Non-pigmented ciliary epithelial cell (primary cell): Measurements from ENCODE around the gene DMRT1.

Source experiments
- DNase-seq: peaks from one replicate; pipeline ENCODE4 v3.0.0-alpha.2; 2010; ENCODE audit warnings: low read depth

DMRT1 gene

GRCh38 chr9:841371-842209 lies at the start of gene DMRT1:
TSS of gene DMRT1 (plus strand) at chr9:841697. CDS start at chr9:841839, 142 bp downstream.
- no peak for DNase-seq

DNA sequence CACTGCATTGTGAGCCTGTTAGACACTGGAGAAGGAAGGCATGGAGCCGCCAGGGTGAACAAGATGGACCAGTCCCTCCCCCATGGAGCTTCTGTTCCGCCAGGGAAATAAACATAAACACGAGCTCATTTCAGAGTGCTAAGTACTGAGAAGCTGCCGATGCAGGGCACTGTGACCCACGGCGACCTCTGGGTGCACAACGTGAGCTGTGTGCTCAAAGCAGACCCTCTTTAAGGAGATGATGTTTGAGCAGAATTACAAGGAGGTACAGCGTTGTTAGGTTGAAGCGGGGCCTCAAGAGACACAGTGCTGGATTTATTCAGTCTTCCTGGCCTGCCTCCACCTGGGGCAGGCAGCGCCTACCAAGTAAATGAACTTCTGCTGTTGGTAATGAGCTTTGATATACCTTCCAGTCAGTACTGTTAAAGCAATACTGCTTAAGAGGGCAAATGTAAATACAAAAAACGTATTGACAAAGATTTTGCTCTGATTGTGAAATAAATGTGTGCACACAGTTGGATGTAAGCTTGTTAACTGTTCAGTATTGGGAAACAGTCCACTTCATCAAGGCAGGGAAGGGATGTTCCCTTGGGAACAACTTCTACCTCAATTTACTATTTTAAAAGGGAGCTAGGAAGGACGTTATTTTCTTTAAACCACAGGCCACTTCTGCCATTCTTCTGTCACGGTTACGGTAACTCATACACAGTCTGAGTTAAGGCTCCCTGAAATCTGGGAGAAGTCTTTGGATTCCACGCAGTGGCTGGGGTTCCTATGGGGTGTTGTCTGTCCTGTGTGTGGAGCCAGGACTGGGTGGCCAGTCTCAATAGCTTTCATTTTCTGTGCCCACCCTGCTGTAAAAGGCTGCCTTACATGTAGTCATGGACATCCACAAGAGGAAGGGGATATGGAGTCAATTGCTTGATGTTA lies 48.9 kb upstream of the DMRT1 start:
- DNase-seq = no peak

- no peak for DNase-seq
Observed at GRCh38 chr9:794386-794785, 47.1 kb upstream of the DMRT1 start.

DNA sequence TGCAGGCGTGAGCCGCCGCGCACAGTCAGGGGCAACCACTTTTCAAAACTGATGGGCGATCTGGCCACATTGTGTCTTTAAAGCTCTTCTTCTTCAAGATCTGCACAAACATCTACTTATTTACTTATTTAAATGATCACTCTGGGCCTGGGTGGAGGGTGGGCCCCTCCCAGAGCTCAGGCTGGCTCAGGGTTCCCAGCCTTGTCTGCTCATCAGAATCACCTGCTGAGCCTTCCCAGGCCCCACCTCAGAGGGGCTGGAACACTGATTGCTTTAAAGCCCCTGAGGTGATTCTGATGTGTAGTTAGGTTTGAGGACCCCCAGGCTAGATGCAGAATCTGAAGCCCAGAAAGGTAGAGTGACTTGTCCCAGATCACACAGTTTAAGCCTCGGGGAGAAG lies 45.6 kb upstream of the DMRT1 start:
- DNase-seq = no peak

- DNase-seq = no peak
Observed at GRCh38 chr9:800591-801150, 40.8 kb upstream of the DMRT1 start.

DNA sequence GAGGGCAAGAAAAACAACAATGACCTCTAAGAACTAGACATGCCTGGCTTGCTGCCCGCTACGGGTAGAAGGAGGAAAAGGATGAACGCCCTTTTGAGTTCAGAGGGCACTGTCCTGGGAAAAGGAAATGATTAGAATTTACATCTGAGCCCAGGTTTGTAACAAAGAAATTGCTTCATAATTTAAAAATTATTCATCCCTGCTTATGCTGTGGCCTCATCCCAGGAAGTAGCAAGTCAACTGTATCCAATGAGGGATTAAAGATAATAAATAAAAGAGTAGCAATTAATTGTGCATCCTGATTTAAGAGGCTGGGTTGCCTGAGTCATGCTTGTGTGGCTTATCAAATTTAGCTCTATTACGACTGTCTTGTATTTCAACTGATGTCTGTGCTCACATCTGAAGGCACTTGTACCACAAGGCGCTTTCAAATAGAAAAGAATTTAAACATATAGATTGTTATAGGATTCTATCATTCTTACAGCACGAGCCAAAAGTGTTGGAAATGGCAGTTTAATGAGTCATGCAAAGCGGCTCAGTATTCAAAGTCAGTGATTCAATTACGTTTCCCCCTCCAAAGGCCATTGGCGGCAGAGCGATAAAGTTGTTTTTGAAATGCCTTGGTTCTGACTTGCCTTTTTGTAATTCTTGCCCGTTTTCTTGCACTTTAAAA lies 40.0 kb upstream of the DMRT1 start:
- peak; percentile 51 for DNase-seq

DNA sequence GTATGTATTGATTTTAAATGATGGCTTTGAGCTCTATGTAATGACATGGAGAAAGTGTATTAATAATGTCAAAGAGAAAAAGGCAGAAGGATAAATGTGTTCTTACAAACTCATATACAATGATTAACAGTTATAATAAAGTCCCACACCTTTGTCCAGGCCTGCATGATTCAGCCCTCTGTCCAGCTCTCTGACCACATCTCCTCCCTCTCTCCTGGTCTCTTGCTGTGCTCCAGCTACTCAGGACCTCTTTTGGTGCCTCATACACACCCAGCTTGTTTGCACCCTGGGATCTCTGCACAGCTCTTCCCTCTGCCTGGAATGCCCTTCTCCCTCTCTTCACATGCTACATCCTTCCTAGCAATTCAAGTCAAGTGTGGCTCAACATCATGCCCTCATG lies 37.5 kb upstream of the DMRT1 start:
- DNase-seq = no peak

DNA sequence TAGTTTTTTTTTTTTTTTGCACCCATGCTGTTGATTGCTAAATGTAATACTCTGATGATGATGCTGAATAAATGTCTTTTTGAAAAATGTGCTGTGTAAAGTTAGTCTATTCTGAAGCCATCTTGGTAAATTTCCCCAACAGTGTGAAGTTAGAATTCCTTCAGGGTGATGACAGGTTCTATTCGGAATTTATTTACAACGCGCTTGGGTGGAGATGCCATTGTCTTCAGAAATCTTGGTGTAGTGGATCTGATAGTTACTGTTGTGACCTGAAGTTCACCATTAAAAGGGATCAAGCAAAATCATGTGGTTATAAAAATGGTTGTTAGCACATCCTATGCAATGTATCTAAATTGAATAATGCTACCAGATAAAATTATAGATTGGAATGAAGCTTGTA lies 36.3 kb upstream of the DMRT1 start:
- no peak for DNase-seq

- no peak for DNase-seq
Observed at GRCh38 chr9:806285-807156, 35.0 kb upstream of the DMRT1 start.

DNA sequence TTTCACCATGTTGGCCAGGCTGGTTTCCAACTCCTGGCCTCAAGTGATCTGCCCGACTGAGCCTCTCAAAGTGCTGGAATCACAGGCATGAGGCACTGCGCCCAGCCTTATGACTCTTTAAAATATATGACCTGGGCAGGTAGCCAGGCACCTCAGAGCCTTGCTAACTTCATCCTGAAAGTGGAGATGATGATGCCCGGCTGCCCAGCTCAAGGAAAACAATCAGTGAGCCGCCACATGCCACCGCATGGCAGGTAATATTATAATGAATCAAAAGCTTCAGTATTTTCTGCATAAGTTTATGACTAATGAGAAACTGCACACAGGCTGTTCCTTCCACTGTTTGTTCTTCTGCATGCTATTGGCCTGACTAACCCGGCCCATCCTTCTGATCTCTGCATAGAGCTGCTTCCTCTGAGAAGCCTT lies 30.4 kb upstream of the DMRT1 start:
- DNase-seq = no peak

GRCh38 chr9:818958-819357 lies 22.5 kb upstream of the DMRT1 start:
- DNase-seq = no peak

DNA sequence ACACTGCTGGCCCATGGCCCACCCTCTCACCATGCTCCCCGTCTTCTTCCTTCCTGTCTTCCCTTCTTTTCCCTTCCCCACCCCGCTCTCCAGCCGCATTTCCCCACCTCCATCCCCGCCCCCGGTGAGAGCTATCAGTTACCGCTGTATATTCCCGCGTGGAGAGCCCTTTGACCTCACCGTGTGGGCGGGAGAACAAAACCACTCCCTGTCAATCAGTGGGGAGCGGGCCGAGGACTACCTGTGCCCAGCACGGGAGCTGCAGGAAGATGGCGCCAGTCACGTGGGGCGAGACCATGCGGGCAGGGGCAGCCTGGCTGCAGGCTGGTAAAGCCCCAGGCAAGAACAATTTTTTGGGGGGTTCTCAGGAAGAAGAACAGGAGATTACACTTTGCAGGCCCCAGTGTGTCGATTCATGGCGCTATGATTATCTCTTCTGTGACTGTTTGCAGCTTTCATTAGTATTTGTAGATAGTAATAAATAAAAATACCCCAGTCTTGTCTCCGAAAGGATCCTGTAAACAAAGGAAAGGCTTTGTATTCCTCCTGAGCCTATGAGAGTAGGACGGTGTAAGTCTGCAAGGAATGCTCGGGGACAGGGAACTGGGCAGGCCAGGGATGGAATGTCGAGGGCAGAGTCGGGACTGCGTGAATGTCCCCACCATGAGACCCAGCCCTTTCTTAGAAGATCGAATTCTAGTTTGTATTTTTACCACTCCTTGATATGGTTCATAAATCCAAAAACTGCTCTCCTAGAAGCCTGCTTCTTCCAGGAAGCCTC lies 14.8 kb upstream of the DMRT1 start:
- no peak for DNase-seq

DNA sequence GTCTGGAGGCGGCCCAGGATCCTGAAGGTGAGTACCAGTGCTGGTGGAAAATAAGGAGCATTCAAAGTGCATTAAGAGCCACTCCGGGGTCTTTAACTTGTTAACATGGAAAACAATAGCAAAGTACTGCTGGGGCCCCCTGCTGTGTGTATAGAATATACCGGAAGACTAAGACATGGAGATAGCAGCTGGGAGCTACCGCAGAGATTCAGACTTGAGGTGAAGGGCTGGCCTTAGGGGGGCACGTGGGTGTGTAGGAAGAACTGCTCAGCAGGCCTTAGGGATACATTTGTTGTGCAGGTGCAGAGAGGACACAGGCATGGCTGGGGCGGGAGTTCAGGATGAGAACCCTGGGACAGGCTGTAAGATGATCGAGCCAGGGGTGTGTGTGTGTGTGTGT lies 1.2 kb upstream of the DMRT1 start:
- no peak for DNase-seq

GRCh38 chr9:842635-843426 lies 1.3 kb downstream of the DMRT1 start:
- no peak for DNase-seq

DNA sequence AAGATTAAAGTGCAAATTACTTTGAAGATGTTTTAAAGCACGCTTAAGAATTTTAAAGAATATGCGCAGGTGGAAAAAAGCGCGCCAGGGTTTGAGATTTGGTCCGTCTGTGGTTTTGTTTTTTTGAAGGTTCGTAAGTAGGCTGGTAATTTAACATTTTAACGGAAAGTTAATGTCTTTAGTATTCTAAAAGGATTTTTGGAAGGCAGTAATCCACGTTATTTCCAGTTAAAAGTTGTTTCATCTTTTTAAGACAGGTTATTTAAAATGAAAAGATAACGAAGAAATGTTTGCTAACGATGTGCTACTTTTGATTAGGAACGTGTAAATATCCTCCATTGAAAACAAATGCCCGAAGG lies 1.9 kb downstream of the DMRT1 start:
- no peak for DNase-seq

- no peak for DNase-seq
Observed at GRCh38 chr9:846852-847251, 5.4 kb downstream of the DMRT1 start.

GRCh38 chr9:847505-847904 lies 6.0 kb downstream of the DMRT1 start:
- DNase-seq = no peak

DNA sequence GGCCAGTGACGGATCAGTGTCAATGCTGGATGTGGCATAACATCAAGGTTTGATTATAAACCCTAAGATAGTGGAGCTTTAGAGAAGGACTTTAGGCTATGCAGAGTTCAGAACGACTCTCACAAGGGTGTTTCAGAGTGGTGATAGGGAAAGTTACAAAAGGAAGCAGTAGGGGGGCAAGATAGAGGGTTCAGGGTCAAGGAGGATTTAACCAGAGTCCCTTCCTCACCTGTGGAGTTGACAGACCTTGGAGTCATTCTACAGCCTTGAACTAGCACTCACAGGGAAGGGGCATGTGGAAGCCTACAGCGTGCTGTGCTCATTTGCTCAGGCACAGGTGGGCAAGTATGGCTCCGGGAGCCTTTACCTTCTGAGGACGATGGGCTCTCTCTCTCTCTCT lies 7.9 kb downstream of the DMRT1 start:
- no peak for DNase-seq

DNA sequence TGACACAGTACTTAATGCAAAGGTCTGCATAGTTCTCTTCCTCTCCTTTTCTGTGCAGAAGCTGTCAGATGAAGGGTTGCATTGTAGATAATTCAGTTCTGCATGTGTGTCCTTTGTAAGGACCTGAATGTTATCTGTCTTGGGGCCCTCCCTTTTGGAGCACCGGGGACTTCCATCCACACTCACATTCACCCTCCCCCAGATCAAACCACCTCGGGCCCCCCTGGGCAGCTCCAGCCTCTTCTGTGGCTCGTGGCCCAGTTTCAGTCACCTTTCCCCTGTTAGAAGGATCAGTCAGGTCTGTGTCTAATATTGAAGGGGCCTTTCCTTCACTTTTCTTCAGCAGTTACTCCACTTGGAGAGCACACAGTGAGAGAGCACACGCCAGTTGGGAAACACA lies 11.0 kb downstream of the DMRT1 start:
- no peak for DNase-seq

- no peak for DNase-seq
Observed at GRCh38 chr9:859251-859650, 17.8 kb downstream of the DMRT1 start.
